DOHH2 (cell line): ENCODE measurements around the gene CCDC66.

Experiments
- CTCF ChIP-seq: fragments of 200-600 bp; sonication (generic); IDR thresholded peaks from one replicate; pipeline ENCODE4 v1.5.1; 2014; ENCODE audit warnings: antibody characterized with exemption, mild to moderate bottlenecking, low read depth, low read length; ENCODE audit not compliant: poor library complexity, severe bottlenecking
- EZH2phosphoT487 ChIP-seq: fragments of 200-600 bp; sonication (generic); IDR thresholded peaks from 2 replicates; pipeline ENCODE4 v1.6.1; 2017; ENCODE audit warnings: borderline replicate concordance, mild to moderate bottlenecking, antibody characterized with exemption, low read length, moderate library complexity, mixed read lengths

DNA sequence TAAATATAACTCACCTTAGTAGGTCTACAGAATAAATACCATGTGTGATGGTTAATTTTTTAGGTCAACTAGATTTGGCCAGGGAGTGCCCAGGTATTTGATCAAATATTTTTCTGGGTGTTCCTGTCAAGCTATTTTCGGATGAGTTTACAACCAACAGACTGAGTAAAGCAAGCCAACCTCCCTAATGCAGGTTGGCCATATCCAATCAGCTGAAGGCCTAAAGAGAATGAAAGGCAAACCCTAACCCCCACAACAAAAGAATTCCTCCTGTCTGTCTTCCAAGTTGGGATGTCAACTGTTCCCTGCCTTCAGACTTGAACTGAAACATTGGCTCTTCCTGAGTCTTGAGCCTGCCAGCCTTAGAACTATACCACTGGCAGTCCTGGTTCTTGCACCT is 97.5 kb downstream of the CCDC66 start:
- no peak for TF ChIP-seq CTCF
- no peak for TF ChIP-seq EZH2phosphoT487
